Mesendoderm (in vitro differentiated cells): ENCODE results near the gene GADD45B.
"Not testable (repeated sequence)": the region's sequence is repeated elsewhere in the genome, so short reads cannot be mapped to it uniquely, and the experiment has no call there.

Source experiments
- DNase-seq: peaks from one replicate; pipeline ENCODE4 v3.0.0; 2013
- H2AK5ac ChIP-seq: 2 replicates; pipeline ENCODE4 v1.6.1; 2013; ENCODE audit warnings: low read length, inconsistent platforms
- H2BK120ac ChIP-seq: 2 replicates; pipeline ENCODE4 v1.6.1; 2013; ENCODE audit warnings: low read depth, mild to moderate bottlenecking, low read length, moderate library complexity, mixed read lengths
- H2BK15ac ChIP-seq: replicated peaks from 2 replicates; pipeline ENCODE4 v1.6.1; 2013; ENCODE audit warnings: low read depth, mild to moderate bottlenecking, moderate library complexity
- H2BK5ac ChIP-seq: 2 replicates; pipeline ENCODE4 v1.6.1; 2013; ENCODE audit warnings: low read length, inconsistent platforms
- H3K18ac ChIP-seq: 2 replicates; pipeline ENCODE4 v1.6.1; 2013; ENCODE audit warnings: mild to moderate bottlenecking, low read length, mixed read lengths
- H3K23ac ChIP-seq: one replicate; pipeline ENCODE4 v1.6.1; 2013; ENCODE audit warnings: low read length
- H3K27ac ChIP-seq: 2 replicates; pipeline ENCODE4 v1.5.1; 2013; ENCODE audit warnings: low read depth, mild to moderate bottlenecking, inconsistent platforms, low read length, moderate library complexity
- H3K27me3 ChIP-seq: 2 replicates; pipeline ENCODE4 v1.6.1; 2013; ENCODE audit warnings: low read length, control low read depth, mild to moderate bottlenecking, inconsistent platforms; ENCODE audit not compliant: insufficient read depth, poor library complexity
- H3K36me3 ChIP-seq: 2 replicates; pipeline ENCODE4 v1.6.1; 2013; ENCODE audit warnings: low read length, inconsistent platforms; ENCODE audit not compliant: control insufficient read depth, insufficient read depth
- H3K4ac ChIP-seq: one replicate; pipeline ENCODE4 v1.6.1; 2013; ENCODE audit warnings: low read depth, mild to moderate bottlenecking, low read length, moderate library complexity
- H3K4me1 ChIP-seq: 2 replicates; pipeline ENCODE4 v1.6.1; 2013; ENCODE audit warnings: low read depth, low read length, inconsistent platforms; ENCODE audit not compliant: control insufficient read depth
- H3K4me2 ChIP-seq: 2 replicates; pipeline ENCODE4 v1.6.1; 2013; ENCODE audit warnings: low read length
- H3K4me3 ChIP-seq: 2 replicates; pipeline ENCODE4 v1.5.1; 2013; ENCODE audit warnings: mild to moderate bottlenecking, low read length
- H3K56ac ChIP-seq: one replicate; pipeline ENCODE4 v1.6.1; 2013; ENCODE audit warnings: low read length
- H3K79me1 ChIP-seq: 2 replicates; pipeline ENCODE4 v1.6.1; 2013; ENCODE audit warnings: low read length, inconsistent platforms
- H3K79me2 ChIP-seq: 2 replicates; pipeline ENCODE4 v1.6.1; 2013; ENCODE audit warnings: mild to moderate bottlenecking, low read length; ENCODE audit not compliant: control insufficient read depth, insufficient read depth
- H3K9ac ChIP-seq: 2 replicates; pipeline ENCODE4 v1.6.1; 2013; ENCODE audit warnings: low read length, inconsistent platforms
- H4K5ac ChIP-seq: one replicate; pipeline ENCODE4 v1.6.1; 2013; ENCODE audit warnings: low read length
- H4K8ac ChIP-seq: one replicate; pipeline ENCODE4 v1.6.1; 2013; ENCODE audit warnings: low read depth, mild to moderate bottlenecking, control low read depth, low read length, moderate library complexity
- WGBS: extraction: QIAGEN DNeasy Blood & Tissue Kit; methylation state at CpG from one replicate; pipeline ENCODE4 v1.1.7; 2013; ENCODE audit warnings: low lambda C conversion rate, missing lambda C conversion rate; ENCODE audit not compliant: insufficient coverage; ENCODE audit errors: extremely low coverage; 5-methylcytosine and 5-hydroxymethylcytosine counted together

Gene GADD45B

GRCh38 chr19:2460245-2460644 is 15.7 kb upstream of the GADD45B start:
- Histone ChIP-seq H3K79me2 (peaks cover 15% of the 10 kb centered on the region), H3K4me2 (no peak overlapping the region), H3K4ac (no peak overlapping the region), H3K27ac (no peak overlapping the region), H2AK5ac (no peak overlapping the region), H4K5ac (no peak overlapping the region), H3K18ac (no peak overlapping the region), H2BK15ac (no peak overlapping the region), H4K8ac (no peak overlapping the region), H3K36me3 (no peaks in the 10 kb centered on the region), H2BK5ac (no peak overlapping the region), H3K27me3 (no peaks in the 10 kb centered on the region), H3K4me1 (no peaks in the 10 kb centered on the region), H3K79me1 (no peaks in the 10 kb centered on the region), H3K23ac (no peak overlapping the region), H3K9ac (no peak overlapping the region), H3K4me3 (no peak overlapping the region), H3K56ac (no peak overlapping the region), H2BK120ac (no peak overlapping the region)
- no peak for DNase-seq
- WGBS = no CpG with 5 or more reads among the region's 1 CpG

- peak overlapping the region; percentile 83 for H3K56ac ChIP-seq
- no peak overlapping the region for H2BK15ac ChIP-seq
- no peak overlapping the region for H2BK120ac ChIP-seq
- H2AK5ac ChIP-seq = no peak overlapping the region
- peak overlapping the region; percentile 68 for H3K4me2 ChIP-seq
- H3K4me3 ChIP-seq = peak overlapping the region; percentile 38
- H3K18ac ChIP-seq = peak overlapping the region; percentile 84
- no peaks in the 10 kb centered on the region for H3K4me1 ChIP-seq
- H3K9ac ChIP-seq = peak overlapping the region; percentile 68
- no peaks in the 10 kb centered on the region for H3K36me3 ChIP-seq
- H4K8ac ChIP-seq = no peak overlapping the region
- H3K79me2 ChIP-seq = no peaks in the 10 kb centered on the region
- H4K5ac ChIP-seq = no peak overlapping the region
- peak; percentile 80 for DNase-seq
- peak overlapping the region; percentile 72 for H3K23ac ChIP-seq
- no peaks in the 10 kb centered on the region for H3K27me3 ChIP-seq
- peak overlapping the region; percentile 89 for H3K4ac ChIP-seq
- no peak overlapping the region for H2BK5ac ChIP-seq
- no CpG with 5 or more reads among the region's 62 CpGs for WGBS
- peak overlapping the region; percentile 23 for H3K27ac ChIP-seq
- no peaks in the 10 kb centered on the region for H3K79me1 ChIP-seq
Observed at GRCh38 chr19:2461751-2462634, 13.9 kb upstream of the GADD45B start.

GRCh38 chr19:2462635-2463421 is 13.1 kb upstream of the GADD45B start:
- WGBS = no CpG with 5 or more reads among the region's 46 CpGs
- Histone ChIP-seq H4K5ac (no peak overlapping the region), H2AK5ac (no peak overlapping the region), H2BK5ac (no peak overlapping the region), H3K4me1 (no peaks in the 10 kb centered on the region), H3K4me3 (peak overlapping the region; percentile 38), H3K27me3 (no peaks in the 10 kb centered on the region), H3K4ac (peak overlapping the region; percentile 89), H2BK120ac (peak overlapping the region; percentile 17), H3K79me2 (no peaks in the 10 kb centered on the region), H3K56ac (peak overlapping the region; percentile 83), H2BK15ac (no peak overlapping the region), H4K8ac (no peak overlapping the region), H3K23ac (peak overlapping the region; percentile 72), H3K18ac (peak overlapping the region; percentile 84), H3K79me1 (no peaks in the 10 kb centered on the region), H3K9ac (peak overlapping the region; percentile 68), H3K36me3 (no peaks in the 10 kb centered on the region), H3K27ac (peak overlapping the region; percentile 70), H3K4me2 (peak overlapping the region; percentile 68)
- DNase-seq = peak; percentile 100

- H3K4me2 ChIP-seq, DNase-seq, H3K27me3 ChIP-seq, H2BK15ac ChIP-seq, H3K9ac ChIP-seq, H3K36me3 ChIP-seq, H3K79me2 ChIP-seq, H3K79me1 ChIP-seq, H3K4me3 ChIP-seq, H4K8ac ChIP-seq, H2BK5ac ChIP-seq, H3K4me1 ChIP-seq, H4K5ac ChIP-seq, H3K27ac ChIP-seq, H3K4ac ChIP-seq, H2AK5ac ChIP-seq, H3K23ac ChIP-seq: not testable (repeated sequence)
- Histone ChIP-seq H2BK120ac (peak overlapping the region; percentile 17), H3K18ac (peak overlapping the region; percentile 39), H3K56ac (peak overlapping the region; percentile 3)
- WGBS = no CpG with 5 or more reads among the region's 5 CpGs
Observed at GRCh38 chr19:2463694-2464093, 12.2 kb upstream of the GADD45B start.

DNA sequence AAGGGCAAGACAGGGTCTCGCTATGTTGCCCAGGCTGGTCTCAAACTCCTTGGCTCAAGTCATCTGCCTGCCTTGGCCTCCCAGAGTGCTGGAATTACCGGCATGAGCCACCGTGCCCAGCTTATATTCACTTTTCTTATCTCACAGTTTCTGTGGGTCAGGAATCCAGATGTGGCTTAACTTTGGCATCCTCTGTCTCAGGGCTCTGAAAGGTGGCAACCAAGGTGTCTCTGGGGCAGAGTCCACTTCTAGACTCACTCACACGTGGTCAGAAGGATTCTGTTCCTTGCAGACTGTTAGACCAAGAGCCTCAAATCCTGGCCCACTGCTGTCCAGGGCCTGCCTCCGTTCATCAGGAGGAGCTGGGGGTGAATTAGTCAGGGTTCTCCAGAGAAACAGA is 11.5 kb upstream of the GADD45B start:
- H4K8ac ChIP-seq = no peak overlapping the region
- no peaks in the 10 kb centered on the region for H3K27me3 ChIP-seq
- DNase-seq = no peak
- H3K79me1 ChIP-seq = no peaks in the 10 kb centered on the region
- H3K27ac ChIP-seq = no peak overlapping the region
- no peak overlapping the region for H3K4me2 ChIP-seq
- H2BK5ac ChIP-seq = no peak overlapping the region
- H4K5ac ChIP-seq = no peak overlapping the region
- H3K4me3 ChIP-seq = no peak overlapping the region
- no peaks in the 10 kb centered on the region for H3K79me2 ChIP-seq
- no CpG with 5 or more reads among the region's 5 CpGs for WGBS
- H3K18ac ChIP-seq = no peak overlapping the region
- H2AK5ac ChIP-seq = no peak overlapping the region
- no peaks in the 10 kb centered on the region for H3K4me1 ChIP-seq
- H2BK120ac ChIP-seq = no peak overlapping the region
- peak overlapping the region; percentile 1 for H3K56ac ChIP-seq
- no peak overlapping the region for H3K4ac ChIP-seq
- H3K23ac ChIP-seq = no peak overlapping the region
- H3K36me3 ChIP-seq = no peaks in the 10 kb centered on the region
- H3K9ac ChIP-seq = no peak overlapping the region
- no peak overlapping the region for H2BK15ac ChIP-seq
